Stimulated activated CD8-positive, alpha-beta memory T cell treated with anti-CD3 and anti-CD28 coated beads, Interleukin-7, amount 100 ng/mL, for 1 hour (primary cell): ENCODE measurements around the gene CFAP100.

Experiments
- DNase-seq, 2 donors: peaks; one replicate each; pipeline ENCODE4 v3.0.0-alpha.2; 2020; ENCODE audit warnings: low read depth in 2 of 2

The CFAP100 gene

DNA sequence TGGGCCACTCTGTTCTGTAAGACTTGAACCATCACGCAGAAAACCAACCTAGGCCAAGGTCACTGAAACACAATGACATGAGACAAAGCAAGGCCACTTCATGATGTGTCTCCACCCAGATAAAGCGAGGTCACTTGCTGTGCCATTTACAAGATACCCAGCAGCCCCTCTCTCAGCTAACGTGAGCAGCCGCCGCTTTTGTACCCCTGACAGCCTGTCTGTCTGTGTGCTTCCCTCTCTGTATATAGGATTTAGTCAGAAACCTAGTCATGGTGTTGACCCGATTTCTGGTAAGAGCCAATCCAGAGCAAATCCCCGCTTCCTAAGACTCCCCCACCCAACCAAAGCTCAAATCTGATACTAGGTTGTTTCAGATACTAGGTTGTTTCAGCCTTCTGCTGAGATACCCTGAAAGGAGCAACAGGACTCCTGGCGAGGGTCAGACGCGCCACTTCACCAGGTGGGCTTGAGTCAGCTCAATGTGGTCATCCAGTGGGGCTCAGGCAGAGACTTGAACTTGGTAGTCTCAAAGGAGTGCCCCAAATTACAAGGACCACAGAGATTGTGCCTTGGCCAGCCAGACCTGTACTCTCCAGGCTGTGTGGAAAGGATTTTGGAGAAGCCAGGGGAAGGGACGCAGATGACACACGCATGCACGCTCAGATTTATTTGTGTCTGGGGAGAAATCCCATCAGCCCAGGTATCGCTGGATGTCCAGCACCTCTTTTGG, 84.0 kb downstream of the CFAP100 start:
- DNase-seq: no peak

DNA sequence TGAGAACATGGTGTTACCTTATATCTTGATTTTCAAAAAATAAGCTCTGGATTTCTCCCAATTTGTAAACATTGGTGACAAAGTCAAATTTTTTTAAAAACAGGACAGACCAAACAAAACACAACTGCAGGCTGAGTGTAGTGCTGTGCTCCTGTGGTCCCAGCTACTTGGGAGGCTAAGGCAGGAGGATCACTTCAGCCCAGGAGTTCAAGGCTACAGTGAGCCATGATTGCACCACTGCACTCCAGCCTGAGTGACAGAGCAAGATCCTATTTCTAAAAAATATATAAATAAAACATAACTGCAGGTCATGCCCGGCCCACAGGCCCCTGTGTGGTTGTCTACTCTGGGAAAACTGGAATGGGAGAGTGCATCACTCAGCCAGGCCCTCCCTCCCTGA, 84.9 kb downstream of the CFAP100 start:
- DNase-seq: no peak

DNA sequence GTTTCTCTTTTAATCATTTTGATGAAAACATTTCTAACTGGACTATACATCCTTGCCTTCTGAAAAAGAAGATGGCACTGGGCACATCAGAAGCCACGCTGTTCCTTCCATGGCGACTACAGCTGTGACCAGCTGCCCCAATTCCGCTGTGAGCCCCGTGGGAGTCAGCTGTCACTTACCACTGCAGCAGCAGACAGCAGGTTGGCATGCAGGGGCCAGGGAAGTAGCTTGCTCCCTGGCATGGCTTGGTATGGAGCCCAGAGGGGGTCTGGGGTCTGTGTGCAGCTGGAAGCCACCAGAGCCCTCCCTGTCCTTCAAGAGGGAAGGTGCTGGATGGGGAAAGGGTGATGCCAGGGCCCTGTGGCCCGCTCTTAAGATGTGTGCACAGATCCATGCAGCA, 85.5 kb downstream of the CFAP100 start:
- DNase-seq: no peak

DNA sequence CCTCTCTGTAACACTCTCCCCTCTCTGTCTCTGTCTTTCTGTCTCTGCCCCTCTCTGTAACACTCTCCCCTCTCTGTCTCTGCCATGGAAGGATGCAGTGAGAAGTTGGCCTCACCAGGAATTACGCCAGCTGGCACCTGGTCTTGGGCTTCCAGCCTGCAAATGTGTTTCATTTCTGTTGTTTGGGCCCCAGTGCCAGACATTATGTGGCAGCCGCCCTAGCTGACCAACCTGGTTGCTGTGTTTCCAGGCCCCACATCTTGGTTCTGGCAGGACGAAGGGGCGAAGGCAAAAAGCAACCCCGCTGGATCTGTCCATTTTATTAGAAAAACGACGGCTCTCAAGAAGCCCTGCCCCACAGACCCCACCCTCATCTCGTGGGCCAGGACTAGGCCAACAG, 86.2 kb downstream of the CFAP100 start:
- DNase-seq: no peak

DNA sequence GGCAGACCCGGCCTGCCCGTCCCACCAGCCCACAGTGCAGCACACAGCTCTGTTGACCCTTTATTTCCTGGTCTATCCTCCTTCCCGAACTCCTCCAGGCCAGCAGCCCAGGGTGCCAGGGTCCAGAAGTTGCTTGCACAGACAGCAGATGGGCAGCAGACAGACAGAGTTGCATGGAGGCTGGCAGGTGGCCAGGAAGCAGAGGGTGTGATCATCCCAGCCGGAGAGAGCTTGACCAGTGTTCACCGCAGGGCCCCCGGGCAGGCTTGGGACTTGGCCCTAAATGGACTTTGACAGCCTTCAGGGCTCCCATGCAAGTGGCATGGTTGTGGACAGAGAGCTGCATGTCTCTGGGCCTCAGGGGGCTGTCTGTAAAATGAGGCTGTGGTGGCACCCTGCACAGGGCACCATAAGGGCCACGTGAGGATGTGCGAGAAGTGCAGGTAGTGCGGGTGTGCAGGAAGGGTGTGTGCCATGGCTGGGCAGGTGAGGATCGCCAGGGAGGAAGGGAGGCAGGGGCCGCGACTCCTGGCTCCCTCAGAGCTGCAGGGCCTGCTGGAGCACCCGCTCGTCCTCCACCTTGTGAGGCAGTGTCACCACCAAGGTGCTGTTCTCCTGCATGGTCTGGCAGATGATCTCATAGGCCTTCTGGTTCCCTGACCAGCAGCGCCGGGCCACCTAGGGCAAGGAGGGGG, 87.2 kb downstream of the CFAP100 start:
- no peak for DNase-seq

DNA sequence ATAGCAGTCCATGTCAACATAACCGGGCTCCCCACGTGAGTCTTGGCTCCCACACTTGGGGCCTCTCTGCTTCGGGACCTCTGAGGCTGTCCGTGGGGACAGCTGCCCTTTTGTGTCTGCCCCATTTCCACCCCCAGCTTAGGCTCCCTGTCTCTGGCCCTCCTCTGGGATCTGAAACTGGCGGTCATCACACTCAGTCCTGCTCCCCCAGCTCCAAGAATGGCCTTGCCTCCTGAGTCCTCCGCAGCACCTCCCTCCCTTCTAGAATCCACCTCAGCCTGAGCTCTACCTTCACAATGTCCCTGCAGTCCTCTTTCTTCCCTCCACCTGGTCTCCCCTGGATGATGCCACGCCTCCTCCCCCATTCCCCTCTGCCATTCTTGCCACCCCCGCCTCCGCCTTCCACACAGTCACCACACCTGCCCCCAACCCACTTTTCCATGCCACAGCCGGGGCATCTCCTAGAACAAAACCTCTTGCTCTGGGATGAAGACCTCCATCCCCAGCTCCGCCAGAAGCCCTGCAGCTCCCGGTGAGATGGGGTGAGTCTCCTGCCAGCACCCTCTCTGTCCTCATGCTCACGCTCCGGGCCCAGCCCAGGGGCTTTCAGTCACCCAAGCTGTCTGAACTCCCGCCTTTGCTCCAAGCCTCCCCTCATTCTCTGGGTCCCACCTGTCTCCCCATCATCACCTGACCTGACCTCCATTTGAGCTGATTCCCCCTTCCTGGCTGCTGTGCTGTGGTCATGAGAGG, 88.0 kb downstream of the CFAP100 start:
- DNase-seq: no peak

DNA sequence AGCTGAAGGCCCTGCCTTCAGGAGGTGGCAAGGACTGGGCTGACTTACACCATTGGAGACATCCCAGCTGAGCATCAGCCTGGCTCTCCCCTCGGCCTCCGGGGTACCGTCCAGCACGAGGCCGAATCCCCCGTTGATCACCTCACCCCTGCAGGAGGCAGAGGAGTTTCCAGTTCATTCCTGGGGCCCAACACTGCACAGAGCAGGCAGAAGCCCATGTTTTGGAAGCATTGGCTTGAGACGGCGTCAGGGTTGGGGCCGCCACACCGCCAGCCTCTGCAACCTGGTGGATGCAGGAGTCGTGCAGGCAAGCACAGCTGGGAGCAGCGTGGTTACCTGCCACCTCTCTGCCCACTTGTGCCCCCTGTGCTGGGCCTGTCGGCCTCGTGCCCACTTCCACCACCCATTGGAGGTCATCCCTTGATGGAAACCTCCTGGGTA, 88.6 kb downstream of the CFAP100 start:
- no peak for DNase-seq

DNA sequence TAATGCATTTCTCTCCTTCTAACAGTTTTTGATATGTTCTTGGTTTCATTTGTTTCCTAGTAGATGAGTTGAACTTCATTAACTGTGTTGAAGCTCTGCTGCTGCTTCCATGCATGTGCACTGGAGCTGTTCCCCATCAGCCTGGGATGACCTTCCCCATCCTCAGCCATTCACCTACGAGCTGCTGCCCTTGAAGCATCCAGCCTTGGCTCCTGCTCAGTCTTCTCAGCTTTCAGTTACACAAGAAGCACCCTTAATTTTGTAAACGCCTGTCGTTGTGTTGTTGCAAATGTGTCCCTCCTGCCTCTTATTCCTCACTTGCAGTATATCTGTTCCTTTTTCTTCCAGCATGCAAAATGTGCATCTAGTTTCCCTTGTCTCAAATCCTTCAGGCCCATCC, 89.4 kb downstream of the CFAP100 start:
- no peak for DNase-seq

DNA sequence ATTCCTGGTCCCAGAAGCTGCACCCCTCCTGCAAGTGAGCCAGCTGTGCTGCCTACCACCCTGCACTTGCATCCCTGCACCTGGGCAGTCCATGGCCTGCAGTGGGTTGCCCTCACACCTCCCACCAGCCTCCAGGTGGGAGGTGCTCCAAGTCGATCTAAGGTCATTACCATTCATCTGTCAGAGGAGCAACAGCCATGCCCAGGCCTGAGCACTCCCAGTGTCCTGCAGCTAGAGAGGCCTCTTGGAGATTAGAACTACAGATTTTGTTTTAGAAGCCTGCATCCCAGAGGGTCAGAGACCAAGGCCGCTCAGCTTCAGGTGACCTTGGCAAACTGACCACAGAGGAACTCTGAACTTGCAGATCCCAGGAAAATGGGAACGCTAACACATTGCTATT, 90.0 kb downstream of the CFAP100 start:
- DNase-seq: no peak

DNA sequence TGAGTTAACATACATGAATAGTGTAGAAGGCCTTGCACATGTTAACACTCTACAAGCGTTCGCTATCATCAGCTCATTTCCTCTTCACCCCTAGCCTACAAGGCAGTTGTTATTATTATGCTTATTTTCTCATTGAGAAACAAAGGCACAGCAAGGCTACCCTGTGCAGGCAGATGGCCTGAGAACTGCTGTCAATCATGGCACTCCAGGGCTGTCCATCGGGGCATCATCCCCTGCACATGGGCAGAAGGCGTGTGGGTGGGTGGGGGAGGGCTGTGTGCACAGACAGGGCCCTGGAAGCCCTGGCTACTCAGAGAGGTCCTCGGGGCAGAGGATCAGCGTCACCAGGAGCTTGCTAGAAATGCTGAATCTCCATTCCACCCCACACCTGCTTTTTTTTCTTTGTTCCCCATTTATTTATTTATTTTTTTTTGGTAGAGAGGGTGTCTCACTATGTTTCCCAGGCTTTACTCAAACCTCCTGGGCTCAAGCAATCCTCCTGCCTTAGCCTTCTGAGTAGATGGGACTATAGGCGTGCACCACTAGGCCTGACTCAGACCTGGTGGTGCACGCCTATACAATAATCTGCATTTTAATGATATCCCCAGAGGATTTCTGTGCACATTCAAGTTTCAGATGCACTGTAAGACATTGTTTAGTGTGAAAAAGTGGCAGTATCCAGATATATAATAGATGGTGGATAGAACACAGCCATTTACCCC, 90.6 kb downstream of the CFAP100 start:
- no peak for DNase-seq

DNA sequence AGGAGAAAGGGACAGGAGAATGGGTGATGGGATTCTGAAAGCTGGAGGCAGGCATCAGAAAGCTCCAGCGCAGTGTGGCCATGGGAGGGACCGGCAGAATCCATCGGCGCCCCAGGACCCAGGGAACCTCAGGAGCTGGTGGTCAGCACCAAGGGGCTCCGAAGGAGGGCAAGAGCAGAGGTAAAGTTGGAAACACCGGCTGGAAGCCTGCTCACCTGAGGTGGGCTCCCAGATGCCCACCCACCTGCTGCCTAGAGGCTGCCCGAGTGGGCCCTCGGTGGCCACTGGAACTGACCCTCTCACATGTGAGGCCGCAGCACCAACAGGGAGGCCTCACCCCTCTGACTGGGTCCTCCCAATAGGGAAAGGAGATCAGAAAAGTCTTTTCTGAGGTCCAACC, 91.2 kb downstream of the CFAP100 start:
- DNase-seq: no peak
